Measurements from ENCODE around the gene FBXL19.

DNA sequence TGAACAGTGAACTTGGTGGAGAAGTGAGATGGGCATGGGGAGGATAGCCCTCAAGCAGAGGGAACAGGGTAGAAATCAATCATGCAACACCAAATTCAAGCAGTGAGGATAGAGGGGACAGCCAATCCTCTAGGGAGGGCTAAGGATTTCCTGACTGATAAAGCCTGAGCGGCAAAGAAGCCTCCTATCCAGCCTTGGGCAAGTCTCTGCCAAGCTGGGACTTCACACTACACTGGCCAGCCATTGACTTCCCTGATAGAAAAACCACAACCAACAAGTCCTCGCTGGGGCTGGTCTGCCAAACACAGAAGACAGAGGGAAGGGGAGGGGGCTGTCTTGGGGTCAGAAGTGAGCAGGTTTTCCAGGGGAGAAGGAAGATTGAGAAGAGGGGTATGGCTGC, 2.5 kb upstream of the FBXL19 start:
- no peak for TF ChIP-seq CTCF (IDR thresholded peaks at IDR 0.05)
- TF ChIP-seq POLR2A (IDR thresholded peaks at IDR 0.05): no peak

Data from body of pancreas (tissue), 4 donors.